ENCODE results near the gene CPM. TPM values are rescaled to one million over a fixed set of nuclear protein-coding genes. Genes with fewer than 3 reads are reported as not detected.

The CPM gene
- total RNA-seq, 4 donors from 2014 or later, result 11.7 to 45.4 (median 33.9) TPM

- TF ChIP-seq CTCF (IDR thresholded peaks at IDR 0.05) (no peak), POLR2A (IDR thresholded peaks at IDR 0.05) (no peak)
Observed at GRCh38 chr12:68896881-68897540, 36.0 kb downstream of the CPM start.

DNA sequence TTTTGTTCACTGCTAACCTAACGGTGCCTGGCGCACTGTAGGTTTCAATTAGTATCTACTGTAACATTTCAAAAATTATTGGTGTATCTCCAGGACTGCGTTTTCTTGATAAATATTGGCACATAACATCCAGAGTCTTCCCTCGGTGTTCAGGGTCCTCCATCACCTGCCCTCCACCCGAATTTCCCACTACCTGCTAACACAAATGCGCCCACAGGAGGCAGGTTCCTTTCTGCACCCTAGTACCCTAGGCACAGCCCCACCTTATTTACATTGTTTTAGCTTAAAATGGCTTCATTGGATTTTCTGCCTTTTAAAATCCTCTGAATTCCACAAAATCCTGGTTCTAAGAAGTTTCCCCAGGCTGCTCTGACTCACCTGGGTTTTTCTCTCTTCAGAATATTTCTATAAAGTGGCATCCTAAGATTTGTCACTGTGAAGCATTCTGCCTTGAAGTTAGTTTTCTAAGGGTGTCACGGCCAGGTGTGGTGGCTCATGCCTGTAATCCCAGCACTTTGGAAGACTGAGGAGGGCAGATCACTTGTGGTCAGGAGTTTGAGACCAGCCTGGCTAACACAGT lies 38.6 kb downstream of the CPM start:
- TF ChIP-seq CTCF (IDR thresholded peaks at IDR 0.05) (no peak), POLR2A (IDR thresholded peaks at IDR 0.05) (no peak)
- no peak overlapping the region for H3K27ac ChIP-seq
- no peak overlapping the region for H3K4me3 ChIP-seq
- no peaks in the 10 kb centered on the region for H3K36me3 ChIP-seq
- peaks cover 0 to 2% (median 0%) of the 10 kb centered on the region in 4 donors for H3K4me1 ChIP-seq
- DNase-seq, result no peak
- no peaks in the 10 kb centered on the region for H3K9me3 ChIP-seq
- no peaks in the 10 kb centered on the region for H3K27me3 ChIP-seq

More at GRCh38 chr12:68896881-68897540, 36.0 kb downstream of the CPM start:
- Histone ChIP-seq H3K4me3 (no peak overlapping the region), H3K27ac (no peak overlapping the region), H3K27me3 (no peaks in the 10 kb centered on the region), H3K4me1 (peaks cover 0 to 5% (median 0%) of the 10 kb centered on the region in 4 donors), H3K9me3 (no peaks in the 10 kb centered on the region), H3K36me3 (no peaks in the 10 kb centered on the region)
- no peak for DNase-seq

- TF ChIP-seq POLR2A (IDR thresholded peaks at IDR 0.05), result no peak
- no peak overlapping the region for H3K4me3 ChIP-seq
- no peak overlapping the region for H3K27ac ChIP-seq
- no peaks in the 10 kb centered on the region for H3K27me3 ChIP-seq
- no peak for DNase-seq
- H3K36me3 ChIP-seq, result no peaks in the 10 kb centered on the region
- H3K9me3 ChIP-seq, result no peaks in the 10 kb centered on the region
- no peaks in the 10 kb centered on the region for H3K4me1 ChIP-seq
Observed at GRCh38 chr12:68893741-68894140, 39.2 kb downstream of the CPM start.

- no peak overlapping the region for H3K27ac ChIP-seq
- no peaks in the 10 kb centered on the region for H3K4me1 ChIP-seq
- TF ChIP-seq POLR2A (IDR thresholded peaks at IDR 0.05), result no peak
- TF ChIP-seq CTCF (IDR thresholded peaks at IDR 0.05), result no peak
- H3K27me3 ChIP-seq, result no peaks in the 10 kb centered on the region
- H3K9me3 ChIP-seq, result no peaks in the 10 kb centered on the region
- H3K4me3 ChIP-seq, result no peak overlapping the region
- H3K36me3 ChIP-seq, result no peaks in the 10 kb centered on the region
- DNase-seq, result no peak
Observed at GRCh38 chr12:68893201-68893600, 39.8 kb downstream of the CPM start.

DNA sequence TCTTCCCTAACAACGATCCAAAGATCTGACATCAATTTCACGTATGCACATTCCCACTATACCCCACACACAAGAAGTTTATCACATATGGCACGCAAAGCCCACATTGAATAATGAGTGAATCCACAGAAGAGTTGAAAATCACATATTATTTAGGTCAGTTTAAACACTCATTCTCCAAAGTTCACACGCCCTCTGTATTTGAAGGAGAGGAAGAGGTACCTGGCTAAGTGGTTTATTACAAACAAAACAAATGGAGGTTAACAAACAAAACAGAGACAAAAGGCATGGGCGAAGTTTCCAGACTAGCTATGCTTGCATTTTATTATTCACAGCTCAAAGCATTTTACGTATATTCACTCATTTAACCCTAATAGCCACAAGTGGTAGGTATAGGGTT lies 41.8 kb downstream of the CPM start:
- Histone ChIP-seq H3K4me1 (no peaks in the 10 kb centered on the region), H3K36me3 (no peaks in the 10 kb centered on the region), H3K4me3 (no peak overlapping the region), H3K27me3 (no peaks in the 10 kb centered on the region), H3K27ac (no peak overlapping the region), H3K9me3 (no peaks in the 10 kb centered on the region)
- no peak for DNase-seq
- TF ChIP-seq CTCF (IDR thresholded peaks at IDR 0.05) (no peak), POLR2A (IDR thresholded peaks at IDR 0.05) (no peak)

GRCh38 chr12:68890701-68891113 lies 42.3 kb downstream of the CPM start:
- no peaks in the 10 kb centered on the region for H3K27me3 ChIP-seq
- H3K36me3 ChIP-seq, result no peaks in the 10 kb centered on the region
- no peak for DNase-seq
- H3K27ac ChIP-seq, result peak overlapping the region in 2 of 4 donors; percentile 26 to 47
- TF ChIP-seq POLR2A (IDR thresholded peaks at IDR 0.05) (no peak), CTCF (IDR thresholded peaks at IDR 0.05) (no peak)
- no peaks in the 10 kb centered on the region for H3K9me3 ChIP-seq
- H3K4me3 ChIP-seq, result no peak overlapping the region
- no peaks in the 10 kb centered on the region for H3K4me1 ChIP-seq

All from Peyer's patch (tissue), 4 donors.